ENCODE results near the gene HECW1. TPM values are rescaled to one million over a fixed set of nuclear protein-coding genes. Genes with fewer than 3 reads are reported as not detected.

HECW1 gene
- total RNA-seq, 1 donor from 2014 or later, result 1.6 TPM

DNA sequence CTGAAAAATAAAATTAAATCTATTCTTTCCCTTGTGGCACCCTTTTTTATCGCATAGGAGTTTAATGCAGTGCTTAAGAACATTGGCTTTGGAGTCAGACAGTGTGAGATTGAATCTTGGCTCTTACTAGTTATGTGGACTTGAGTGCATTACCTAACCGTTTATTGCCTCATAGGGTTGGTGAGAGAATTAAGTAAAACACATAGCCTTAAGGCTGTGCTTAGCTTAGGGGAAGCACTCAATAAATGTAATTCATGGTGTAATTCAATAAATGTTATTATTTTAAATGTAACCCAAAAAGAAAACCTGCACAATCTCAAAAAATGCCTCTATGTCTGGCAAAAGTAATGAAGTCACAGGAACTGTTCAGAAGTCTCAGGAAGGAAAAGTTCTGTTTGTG, 473.1 kb downstream of the HECW1 start:
- Histone ChIP-seq H3K9me3 (no peaks in the 10 kb centered on the region), H3K4me3 (peak overlapping the region; percentile 66), H3K27me3 (no peaks in the 10 kb centered on the region), H3K4me1 (peaks cover 10% of the 10 kb centered on the region), H3K36me3 (no peaks in the 10 kb centered on the region), H3K27ac (peak overlapping the region; percentile 36)
- ATAC-seq, result no peak
- DNase-seq, result no peak
- TF ChIP-seq, protein P1, sequence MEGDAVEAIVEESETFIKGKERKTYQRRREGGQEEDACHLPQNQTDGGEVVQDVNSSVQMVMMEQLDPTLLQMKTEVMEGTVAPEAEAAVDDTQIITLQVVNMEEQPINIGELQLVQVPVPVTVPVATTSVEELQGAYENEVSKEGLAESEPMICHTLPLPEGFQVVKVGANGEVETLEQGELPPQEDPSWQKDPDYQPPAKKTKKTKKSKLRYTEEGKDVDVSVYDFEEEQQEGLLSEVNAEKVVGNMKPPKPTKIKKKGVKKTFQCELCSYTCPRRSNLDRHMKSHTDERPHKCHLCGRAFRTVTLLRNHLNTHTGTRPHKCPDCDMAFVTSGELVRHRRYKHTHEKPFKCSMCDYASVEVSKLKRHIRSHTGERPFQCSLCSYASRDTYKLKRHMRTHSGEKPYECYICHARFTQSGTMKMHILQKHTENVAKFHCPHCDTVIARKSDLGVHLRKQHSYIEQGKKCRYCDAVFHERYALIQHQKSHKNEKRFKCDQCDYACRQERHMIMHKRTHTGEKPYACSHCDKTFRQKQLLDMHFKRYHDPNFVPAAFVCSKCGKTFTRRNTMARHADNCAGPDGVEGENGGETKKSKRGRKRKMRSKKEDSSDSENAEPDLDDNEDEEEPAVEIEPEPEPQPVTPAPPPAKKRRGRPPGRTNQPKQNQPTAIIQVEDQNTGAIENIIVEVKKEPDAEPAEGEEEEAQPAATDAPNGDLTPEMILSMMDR (IDR thresholded peaks at IDR 0.05), result no peak
- intact Hi-C loops (cut with DNase I), result no loop called here

DNA sequence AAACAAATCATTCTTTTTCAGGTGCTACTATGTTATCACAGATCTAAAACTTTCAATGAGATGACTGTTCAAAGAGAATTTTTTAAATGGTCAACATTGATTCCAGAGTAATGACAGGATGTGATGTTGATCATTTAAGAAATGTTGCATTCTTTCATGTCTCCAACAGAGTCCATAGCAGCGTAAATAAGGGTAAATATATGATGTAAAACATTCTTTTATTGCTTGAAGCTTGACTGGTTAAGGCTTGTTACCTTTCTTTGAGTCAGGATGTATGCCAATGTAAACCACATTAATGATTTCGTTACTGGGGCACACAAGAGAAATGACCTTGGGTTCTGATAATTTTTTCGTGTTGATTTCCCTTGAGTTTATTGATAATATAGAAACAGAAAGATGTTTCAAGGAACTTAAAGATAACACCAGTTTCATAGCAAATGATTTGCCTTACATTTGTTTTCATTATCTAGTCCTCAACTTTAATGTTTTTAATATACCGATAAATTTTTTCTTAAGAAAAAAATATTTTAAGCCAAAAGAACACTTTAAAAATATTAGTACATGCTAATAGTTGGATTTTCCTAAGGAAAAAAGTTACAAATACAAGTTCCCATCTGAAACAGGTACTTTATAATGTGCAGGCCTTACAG, 473.9 kb downstream of the HECW1 start:
- Histone ChIP-seq H3K27me3 (no peaks in the 10 kb centered on the region), H3K36me3 (no peaks in the 10 kb centered on the region), H3K4me1 (peaks cover 10% of the 10 kb centered on the region), H3K9me3 (no peaks in the 10 kb centered on the region), H3K27ac (peak overlapping the region; percentile 36), H3K4me3 (peak overlapping the region; percentile 66)
- intact Hi-C loops (cut with DNase I), result no loop called here
- no peak for ATAC-seq
- no peak for DNase-seq
- TF ChIP-seq, protein P1 (IDR thresholded peaks at IDR 0.05), result no peak

DNA sequence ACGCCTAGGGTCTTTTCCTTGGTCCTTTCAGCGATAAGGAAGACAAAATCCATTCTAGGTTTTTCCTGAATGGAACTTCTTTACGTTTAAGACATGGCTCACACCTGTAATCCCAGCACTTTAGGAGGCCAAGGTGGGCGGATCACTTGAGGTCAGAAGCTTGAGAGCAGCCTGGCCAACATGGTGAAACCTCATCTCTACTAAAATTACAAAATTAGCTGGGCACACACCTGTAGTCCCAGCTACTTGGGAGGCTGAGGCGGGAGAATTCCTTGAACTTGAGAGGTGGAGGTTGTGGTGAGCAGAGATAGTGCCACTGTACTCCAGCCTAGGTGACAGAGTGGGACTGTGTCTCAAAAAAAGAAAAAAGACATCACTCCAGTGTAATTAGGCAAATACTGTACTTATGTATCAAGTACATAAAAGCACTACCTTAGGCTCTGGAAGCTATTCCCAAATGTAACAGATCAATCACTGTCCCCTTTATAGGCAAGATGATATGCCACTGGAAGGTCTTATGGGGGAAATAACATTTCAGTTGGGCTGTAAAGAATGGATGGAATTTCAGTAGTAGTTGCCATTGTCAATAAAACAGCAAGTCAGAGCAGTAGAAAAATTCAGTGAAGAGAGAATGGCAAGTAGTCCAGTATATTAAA, 476.2 kb downstream of the HECW1 start:
- Histone ChIP-seq H3K4me3 (no peak overlapping the region), H3K27ac (no peak overlapping the region), H3K36me3 (no peaks in the 10 kb centered on the region), H3K9me3 (no peaks in the 10 kb centered on the region), H3K27me3 (no peaks in the 10 kb centered on the region), H3K4me1 (peaks cover 10% of the 10 kb centered on the region)
- no peak for DNase-seq
- ATAC-seq, result no peak
- TF ChIP-seq, protein P1 (IDR thresholded peaks at IDR 0.05), result no peak
- intact Hi-C loops (cut with DNase I), result no loop called here

DNA sequence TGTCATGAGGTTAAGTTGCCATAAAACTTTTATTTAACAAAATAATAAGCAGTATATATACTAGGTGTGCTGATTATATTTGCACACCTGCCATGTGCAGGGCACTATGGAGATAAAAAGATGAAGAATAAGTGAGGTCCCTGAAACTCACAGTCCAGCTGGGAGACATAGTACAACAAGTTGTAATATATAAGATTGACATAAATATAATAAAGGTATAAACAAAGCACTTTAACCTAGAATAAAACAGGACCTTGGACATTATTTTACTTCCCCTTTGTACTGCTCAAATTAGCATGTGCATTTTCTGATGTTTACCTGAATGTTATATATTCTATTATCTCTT, 476.7 kb downstream of the HECW1 start:
- no peak for ATAC-seq
- no peaks in the 10 kb centered on the region for H3K9me3 ChIP-seq
- no peak overlapping the region for H3K4me3 ChIP-seq
- no peak overlapping the region for H3K27ac ChIP-seq
- no peaks in the 10 kb centered on the region for H3K27me3 ChIP-seq
- TF ChIP-seq, protein P1 (IDR thresholded peaks at IDR 0.05), result no peak
- H3K4me1 ChIP-seq, result peaks cover 11% of the 10 kb centered on the region
- no peak for DNase-seq
- no peaks in the 10 kb centered on the region for H3K36me3 ChIP-seq
- intact Hi-C loops (cut with DNase I), result no loop called here

DNA sequence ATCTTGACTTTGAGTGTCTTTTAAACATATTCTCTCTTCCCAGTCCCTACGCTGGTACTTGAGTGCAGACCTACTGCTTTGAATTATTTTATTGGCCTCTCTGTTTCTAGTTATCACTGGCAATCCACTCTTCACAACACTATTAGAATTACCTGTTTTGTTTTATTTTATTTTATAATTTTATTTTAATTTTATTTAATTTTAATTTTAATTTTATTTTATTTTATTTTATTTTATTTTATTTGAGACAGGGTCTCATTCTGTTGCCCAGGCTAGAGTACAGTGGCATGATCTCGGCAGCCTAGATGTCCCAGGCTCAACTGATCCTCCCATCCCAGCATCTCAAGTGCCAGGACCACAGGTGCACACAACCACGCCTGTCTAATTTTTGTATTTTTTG, 477.3 kb downstream of the HECW1 start:
- no peak for ATAC-seq
- H3K4me1 ChIP-seq, result peaks cover 11% of the 10 kb centered on the region

More for the DNA sequence above, 477.3 kb downstream of the HECW1 start:
- TF ChIP-seq, protein P1 (IDR thresholded peaks at IDR 0.05), result no peak
- Histone ChIP-seq H3K27ac (no peak overlapping the region), H3K4me3 (no peak overlapping the region), H3K36me3 (no peaks in the 10 kb centered on the region), H3K9me3 (no peaks in the 10 kb centered on the region), H3K27me3 (no peaks in the 10 kb centered on the region)
- DNase-seq, result no peak
- intact Hi-C loops (cut with DNase I), result no loop called here
